ENCODE data around the gene RBM34.
"Not testable (repeated sequence)": the region's sequence is repeated elsewhere in the genome, so short reads cannot be mapped to it uniquely, and the experiment has no call there.

Gene RBM34

DNA sequence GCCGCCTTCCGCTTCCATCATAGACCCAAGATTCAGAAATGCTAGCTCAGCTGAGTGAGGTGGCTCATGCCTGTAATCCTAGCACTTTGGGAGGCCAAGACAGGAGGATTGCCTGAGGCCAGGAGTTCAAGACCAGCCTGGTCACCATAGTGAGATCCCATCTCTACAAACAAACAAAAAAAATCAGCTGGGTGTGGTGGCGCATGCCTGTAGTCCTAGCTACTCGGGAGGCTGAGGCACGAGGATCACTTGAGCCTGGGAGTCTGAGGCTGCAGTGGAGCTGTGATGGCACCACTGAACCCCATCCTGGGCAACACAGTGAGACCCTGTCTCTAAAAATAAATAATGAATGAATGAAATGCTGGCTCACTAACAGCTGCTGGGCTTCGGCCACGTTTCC, 72.1 kb downstream of the RBM34 start:
- no peak for DNase-seq

DNA sequence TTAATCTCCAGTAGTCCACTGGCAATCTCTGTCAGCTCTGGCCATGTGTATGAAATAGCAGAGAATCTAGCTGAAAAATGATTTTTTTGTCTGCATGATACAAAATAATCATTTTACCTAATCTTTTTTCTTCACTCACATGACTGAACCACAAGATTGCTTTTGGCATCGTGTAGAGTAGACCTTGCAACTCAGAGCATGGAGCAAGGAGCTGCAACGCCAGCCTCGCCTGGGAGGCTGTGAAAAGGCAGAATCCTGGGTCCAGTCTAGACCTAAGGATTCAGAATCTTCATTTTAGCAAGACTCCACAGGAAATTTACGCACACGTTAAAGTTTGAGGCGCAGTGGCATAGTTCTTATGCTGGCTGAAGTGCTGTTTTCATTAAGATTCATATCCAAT, 72.6 kb downstream of the RBM34 start:
- DNase-seq = no peak

DNA sequence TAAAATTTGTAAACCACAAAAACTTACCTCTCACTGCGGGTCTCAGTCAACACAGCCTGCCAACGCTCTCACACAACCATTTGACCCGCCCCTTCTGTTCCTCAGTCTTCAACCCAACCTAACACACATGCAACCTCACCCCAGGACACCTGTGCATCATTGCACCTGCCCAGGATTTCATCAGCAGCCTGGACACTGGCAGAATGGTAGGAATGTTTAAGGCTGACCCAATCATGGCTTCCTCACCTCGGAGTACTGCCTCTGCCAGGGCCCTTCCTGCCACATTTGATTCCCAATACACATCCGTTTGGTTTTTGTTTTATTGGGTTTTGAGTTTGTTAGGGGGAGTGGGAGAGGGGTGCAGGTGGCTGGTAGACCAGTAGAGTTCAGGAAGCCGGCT, 73.1 kb downstream of the RBM34 start:
- DNase-seq = no peak

DNA sequence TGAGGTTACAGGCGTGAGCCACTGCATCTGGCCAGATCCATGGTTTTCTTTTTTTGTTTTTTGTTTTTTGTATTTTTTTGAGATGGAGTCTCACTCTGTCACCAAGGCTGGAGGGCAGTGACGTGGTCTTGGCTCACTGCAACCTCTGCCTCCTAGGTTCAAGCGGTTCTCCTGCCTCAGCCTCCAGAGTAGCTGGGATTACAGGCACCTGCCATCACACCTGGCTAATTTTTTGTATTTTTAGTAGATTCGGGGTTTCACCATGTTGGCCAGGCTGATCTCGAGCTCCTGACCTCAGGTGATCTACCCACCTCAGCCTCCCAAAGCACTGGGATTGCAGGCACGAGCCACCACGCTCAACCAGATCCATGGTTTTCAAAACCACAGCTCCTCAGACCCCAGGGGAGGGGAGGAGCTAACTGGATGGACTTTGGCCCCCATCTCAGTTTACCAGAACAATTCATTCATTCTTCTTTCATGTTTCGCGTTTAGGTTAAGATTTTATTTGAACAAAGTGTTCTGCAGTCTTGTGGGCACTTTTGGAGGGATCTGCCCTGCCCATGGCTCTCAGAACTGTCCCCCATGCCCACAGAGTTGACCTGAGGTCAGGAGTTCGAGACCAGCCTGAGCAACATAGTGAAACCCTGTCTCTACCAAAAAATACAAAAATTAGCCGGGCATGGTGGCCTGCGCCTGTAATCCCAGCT, 75.5 kb downstream of the RBM34 start:
- DNase-seq = not testable (repeated sequence)
